H7 (cell line): Measurements from ENCODE around the gene PSME4. TPM values are rescaled to one million over a fixed set of nuclear protein-coding genes. Genes with fewer than 3 reads are reported as not detected.
A peak's percentile ranks its signal among the peaks of the same experiment; 100 is the strongest.

ENCODE experiments used
- DNase-seq: peaks from one replicate; pipeline ENCODE4 v3.0.0; 2012
- H3K27me3 ChIP-seq: 2 replicates; pipeline ENCODE4 v1.6.0; 2011; ENCODE audit warnings: mild to moderate bottlenecking, low read length; ENCODE audit not compliant: control insufficient read depth, insufficient read depth
- H3K36me3 ChIP-seq: replicated peaks from 2 replicates; pipeline ENCODE4 v1.5.1; 2011; ENCODE audit warnings: low read length; ENCODE audit not compliant: control insufficient read depth, insufficient read depth
- H3K4me3 ChIP-seq: 2 replicates; pipeline ENCODE4 v1.5.1; 2011; ENCODE audit warnings: low read depth, mild to moderate bottlenecking, control low read depth, low read length, moderate library complexity; ENCODE audit not compliant: insufficient read depth
- total RNA-seq: library from RNA; depleted of rRNA; stranded (reverse); fragments of >200 nt; shearing (Covaris generic); gene quantifications from 2 replicates; pipeline ENCODE4 v1.2.3, GENCODE V29; 2014; rRNA removed

PSME4 gene, protein sequence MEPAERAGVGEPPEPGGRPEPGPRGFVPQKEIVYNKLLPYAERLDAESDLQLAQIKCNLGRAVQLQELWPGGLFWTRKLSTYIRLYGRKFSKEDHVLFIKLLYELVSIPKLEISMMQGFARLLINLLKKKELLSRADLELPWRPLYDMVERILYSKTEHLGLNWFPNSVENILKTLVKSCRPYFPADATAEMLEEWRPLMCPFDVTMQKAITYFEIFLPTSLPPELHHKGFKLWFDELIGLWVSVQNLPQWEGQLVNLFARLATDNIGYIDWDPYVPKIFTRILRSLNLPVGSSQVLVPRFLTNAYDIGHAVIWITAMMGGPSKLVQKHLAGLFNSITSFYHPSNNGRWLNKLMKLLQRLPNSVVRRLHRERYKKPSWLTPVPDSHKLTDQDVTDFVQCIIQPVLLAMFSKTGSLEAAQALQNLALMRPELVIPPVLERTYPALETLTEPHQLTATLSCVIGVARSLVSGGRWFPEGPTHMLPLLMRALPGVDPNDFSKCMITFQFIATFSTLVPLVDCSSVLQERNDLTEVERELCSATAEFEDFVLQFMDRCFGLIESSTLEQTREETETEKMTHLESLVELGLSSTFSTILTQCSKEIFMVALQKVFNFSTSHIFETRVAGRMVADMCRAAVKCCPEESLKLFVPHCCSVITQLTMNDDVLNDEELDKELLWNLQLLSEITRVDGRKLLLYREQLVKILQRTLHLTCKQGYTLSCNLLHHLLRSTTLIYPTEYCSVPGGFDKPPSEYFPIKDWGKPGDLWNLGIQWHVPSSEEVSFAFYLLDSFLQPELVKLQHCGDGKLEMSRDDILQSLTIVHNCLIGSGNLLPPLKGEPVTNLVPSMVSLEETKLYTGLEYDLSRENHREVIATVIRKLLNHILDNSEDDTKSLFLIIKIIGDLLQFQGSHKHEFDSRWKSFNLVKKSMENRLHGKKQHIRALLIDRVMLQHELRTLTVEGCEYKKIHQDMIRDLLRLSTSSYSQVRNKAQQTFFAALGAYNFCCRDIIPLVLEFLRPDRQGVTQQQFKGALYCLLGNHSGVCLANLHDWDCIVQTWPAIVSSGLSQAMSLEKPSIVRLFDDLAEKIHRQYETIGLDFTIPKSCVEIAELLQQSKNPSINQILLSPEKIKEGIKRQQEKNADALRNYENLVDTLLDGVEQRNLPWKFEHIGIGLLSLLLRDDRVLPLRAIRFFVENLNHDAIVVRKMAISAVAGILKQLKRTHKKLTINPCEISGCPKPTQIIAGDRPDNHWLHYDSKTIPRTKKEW (N-terminal part only)
- 57.9 and 71.4 TPM in 2 replicates for total RNA-seq

DNA sequence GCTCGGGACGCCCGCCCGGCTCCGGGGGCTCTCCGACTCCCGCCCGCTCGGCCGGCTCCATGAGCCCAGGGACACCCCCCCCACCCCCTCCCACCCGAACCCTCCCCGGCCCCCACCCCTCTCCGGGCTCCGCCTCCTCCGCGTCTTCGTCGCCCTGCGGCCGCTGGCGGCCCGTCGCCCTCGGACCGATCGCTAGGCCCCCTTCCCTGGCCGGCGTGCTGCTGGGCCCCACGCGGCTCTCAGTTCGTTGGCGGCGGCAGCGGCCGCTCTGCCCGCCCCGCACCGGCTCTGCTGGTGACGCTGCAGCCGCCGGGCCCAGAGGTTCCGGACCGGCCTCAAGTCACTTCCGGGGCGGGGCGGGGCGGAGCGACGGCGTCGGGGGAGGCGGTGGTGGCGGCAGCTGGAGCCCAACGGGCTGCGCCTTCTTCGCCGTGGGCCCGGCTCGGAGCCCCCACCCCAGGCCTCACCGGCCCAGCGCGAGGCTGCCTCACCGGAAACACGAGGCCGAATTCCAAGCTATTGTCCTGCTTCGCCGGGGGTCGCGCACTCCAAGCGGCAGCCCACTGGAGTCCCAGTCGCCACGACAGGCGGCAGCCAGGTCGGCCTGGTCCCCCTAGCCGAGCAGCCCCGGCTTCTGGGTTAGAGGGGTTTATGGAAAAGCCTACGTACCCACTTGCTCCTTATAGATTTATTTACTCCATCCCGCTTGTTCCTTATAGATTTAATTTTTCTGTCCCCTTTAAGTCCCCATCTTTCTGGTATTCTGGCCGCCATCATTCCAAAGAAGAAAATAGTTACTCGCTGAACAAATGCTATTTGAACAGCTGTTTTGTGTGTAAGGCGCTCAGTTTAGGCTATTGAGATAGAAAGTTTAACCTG lies at the start of gene PSME4:
Gene PSME4, minus strand, starts transcription at position 270 of the 879 bp plus-strand sequence. Its CDS starts 209 bp downstream, at position 61.
- Histone ChIP-seq H3K27me3 (no peaks in the 10 kb centered on the region), H3K36me3 (peaks cover 2% of the 10 kb centered on the region; the same call in 1 of the 2 replicates), H3K4me3 (peak within 1 kb of the TSS; percentile 92)
- DNase-seq, result peak; percentile 97

DNA sequence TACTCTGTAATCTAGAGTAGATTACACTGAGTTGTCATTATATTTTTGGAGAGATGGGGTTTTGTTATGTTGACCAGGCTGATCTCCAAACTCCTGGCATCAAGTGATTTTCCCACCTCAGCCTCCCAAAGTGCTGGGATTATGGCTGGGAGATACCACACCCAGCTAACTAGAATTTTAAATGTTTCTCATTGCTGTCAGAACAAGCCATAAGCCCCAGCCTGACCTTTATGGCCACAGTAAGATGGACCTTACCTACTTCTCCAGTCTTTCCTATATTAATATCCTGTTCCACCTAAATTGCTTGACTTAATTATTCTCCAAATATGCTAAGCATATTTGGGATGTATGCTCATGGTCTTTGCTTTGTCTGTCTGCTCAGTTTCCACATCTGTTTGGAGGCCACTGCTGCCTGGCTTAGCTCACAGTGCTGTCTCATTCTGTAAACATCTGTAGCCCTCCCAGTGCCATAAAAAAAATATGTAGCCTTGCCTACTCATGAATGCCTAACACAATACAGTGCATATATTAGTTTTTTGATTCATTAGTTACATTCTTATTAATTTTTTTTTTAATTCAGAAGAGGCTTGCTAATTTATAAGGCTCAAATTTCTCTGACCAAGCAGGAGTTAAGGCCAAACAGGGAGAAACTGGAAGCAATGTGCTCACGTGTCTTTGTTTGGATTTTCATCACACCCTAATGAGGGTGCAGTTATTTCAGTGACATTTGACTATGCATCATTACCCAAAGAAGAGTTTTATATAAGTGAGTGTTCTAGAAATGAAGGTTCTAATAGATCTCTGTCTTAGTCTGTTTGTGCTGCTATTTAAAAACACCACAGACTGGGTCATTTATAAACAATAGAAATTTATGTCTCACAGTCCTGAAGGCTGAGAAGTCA lies 45.3 kb upstream of the PSME4 start:
- DNase-seq, result no peak
- Histone ChIP-seq H3K4me3 (no peak overlapping the region), H3K36me3 (no peaks in the 10 kb centered on the region), H3K27me3 (no peaks in the 10 kb centered on the region)

DNA sequence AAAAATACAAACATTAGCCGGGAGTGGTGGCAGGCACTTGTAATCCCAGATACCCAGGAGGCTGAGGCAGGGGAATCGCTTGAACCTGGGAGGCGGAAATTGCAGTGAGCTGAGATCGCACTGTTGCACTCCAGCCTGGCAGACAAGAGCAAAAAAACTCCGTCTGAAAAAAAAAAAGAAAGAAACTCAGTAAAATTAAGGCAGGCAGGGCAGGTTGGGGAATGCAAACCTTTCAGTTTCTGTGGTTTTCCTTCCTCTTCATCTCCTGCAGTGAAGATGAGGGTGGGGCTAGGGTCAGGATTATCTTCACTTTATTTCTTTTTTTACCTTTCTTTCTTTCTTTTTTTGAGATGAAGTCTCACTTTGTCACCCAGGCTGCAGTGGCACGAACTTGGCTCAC lies 43.2 kb upstream of the PSME4 start:
- no peak for DNase-seq
- no peaks in the 10 kb centered on the region for H3K27me3 ChIP-seq
- H3K36me3 ChIP-seq, result no peaks in the 10 kb centered on the region
- H3K4me3 ChIP-seq, result no peak overlapping the region

DNA sequence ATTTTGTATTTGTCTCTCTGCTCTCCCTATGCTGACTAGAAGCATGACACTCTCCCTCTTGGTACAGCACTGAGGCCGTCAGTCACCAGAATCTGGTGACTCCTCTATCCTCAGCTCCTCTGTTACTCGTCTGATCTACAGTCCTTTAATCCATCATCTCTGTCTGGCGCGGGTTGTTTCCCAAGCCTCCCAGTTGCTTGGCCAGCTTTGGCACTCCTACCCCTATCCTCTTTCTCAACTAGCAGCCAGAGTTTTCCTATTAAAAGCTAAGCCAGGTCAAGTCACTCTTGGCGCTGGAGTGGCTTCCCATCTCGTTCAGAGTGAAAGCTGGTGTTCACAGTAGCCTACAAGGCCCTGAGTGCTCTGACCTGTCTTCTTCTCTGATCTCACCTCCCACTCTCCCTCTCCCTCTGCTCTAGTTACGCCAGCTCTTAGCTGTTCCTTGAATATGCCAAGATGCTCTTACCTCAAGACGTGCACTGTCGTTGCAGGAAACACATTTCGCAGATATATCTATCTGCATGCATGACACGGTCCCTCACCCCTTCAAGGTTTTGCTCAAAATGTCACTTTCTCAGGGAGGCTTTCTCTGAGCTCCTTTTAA lies 41.8 kb upstream of the PSME4 start:
- no peak for DNase-seq
- Histone ChIP-seq H3K27me3 (no peaks in the 10 kb centered on the region), H3K36me3 (no peaks in the 10 kb centered on the region), H3K4me3 (no peak overlapping the region)

DNA sequence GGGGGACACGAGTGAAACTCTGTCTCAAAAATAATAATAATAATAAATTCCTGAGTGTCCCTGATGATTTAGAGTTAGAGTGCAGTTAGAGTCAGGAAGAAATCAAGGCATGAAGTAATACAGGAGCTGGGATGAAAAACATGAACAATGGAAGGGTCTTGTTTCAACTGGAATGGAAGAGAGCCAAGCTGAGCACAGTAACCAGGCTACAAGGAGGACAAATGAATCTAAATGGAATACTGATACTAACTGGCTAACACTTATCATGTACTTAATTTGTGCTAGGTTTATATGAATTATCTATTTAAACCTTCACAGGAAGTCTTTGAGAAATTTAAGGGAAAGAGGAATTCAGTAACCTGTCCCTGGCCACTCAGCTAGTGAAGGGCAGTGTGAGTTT lies 38.8 kb upstream of the PSME4 start:
- Histone ChIP-seq H3K27me3 (no peaks in the 10 kb centered on the region), H3K36me3 (no peaks in the 10 kb centered on the region), H3K4me3 (no peak overlapping the region)
- DNase-seq, result no peak

DNA sequence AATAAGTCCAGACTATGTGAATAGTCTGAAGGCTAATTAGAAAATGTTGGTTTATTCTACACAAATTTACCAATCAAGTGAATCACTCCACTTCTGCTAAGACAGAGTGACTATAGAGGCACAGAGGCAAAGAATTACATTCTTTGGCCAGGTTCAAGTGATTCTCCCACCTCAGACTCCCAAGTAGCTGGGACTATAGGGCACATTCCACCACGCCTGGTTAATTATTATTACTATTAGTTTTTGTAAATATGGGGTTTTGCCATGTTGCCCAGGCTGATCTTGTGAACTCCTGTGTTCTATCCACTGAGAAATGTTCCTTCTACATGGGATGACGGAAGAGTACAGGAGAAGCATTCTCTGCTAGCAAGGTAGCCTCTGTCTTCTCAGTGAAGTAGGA lies 37.6 kb upstream of the PSME4 start:
- DNase-seq, result no peak
- H3K4me3 ChIP-seq, result no peak overlapping the region
- no peaks in the 10 kb centered on the region for H3K36me3 ChIP-seq
- H3K27me3 ChIP-seq, result no peaks in the 10 kb centered on the region

DNA sequence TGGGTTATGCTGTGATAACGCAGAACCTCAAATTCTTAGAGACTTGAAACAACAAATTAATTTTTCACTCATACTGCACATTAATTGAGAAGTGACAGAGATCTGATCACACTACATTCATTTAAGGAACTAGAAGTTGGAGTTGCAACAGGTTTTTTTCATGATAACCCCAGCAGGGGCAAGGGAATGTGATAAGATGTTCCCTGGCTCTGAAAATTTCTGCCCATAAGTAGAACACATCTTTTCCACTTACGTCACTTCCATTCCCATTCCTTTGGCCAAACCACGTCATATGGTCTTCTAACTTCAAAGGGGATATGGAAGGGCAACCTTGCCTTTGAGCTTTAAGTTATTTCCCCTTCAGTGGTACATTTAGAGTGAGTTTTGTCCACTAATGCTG lies 29.7 kb upstream of the PSME4 start:
- Histone ChIP-seq H3K36me3 (no peaks in the 10 kb centered on the region), H3K27me3 (no peaks in the 10 kb centered on the region), H3K4me3 (no peak overlapping the region)
- DNase-seq, result no peak

DNA sequence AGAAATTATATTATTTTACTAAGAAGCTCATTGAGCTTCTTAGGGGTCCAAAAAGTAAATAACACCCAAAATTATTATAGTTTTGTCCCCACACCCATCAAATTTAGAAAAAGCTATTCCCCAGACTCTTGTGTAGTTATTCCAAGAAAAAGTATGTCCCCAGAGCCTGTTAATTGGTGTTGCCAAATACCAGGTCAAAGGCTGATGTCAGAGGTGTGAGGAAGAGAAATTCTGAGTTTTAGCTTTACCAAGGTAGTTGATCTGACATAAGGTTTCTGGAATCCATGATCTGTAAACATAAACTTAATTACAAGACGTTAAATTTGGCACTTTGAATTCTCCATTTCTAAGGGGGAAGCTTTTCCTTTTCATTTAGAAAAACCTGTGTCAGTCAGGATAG lies 29.3 kb upstream of the PSME4 start:
- Histone ChIP-seq H3K27me3 (no peaks in the 10 kb centered on the region), H3K36me3 (no peaks in the 10 kb centered on the region), H3K4me3 (no peak overlapping the region)
- no peak for DNase-seq

DNA sequence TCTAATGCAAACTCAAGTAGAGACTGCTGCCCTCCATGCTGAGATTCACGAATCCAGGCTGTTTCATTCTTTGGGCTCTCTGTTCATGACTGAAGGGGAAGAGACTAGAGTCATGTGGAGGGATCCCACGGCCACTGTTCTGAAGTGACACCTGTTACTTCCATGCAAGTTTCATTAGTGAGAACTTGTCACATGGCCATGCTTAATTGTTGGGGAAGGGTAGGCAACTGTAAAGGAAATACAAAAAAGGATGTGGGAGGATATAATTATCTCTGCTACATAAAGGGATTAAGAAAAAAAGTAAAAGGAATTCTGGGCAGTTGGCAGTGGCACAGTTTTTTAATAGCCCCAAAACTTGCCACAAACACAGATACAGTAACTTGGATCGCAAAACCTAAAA lies 28.0 kb upstream of the PSME4 start:
- no peaks in the 10 kb centered on the region for H3K36me3 ChIP-seq
- DNase-seq, result no peak

DNA sequence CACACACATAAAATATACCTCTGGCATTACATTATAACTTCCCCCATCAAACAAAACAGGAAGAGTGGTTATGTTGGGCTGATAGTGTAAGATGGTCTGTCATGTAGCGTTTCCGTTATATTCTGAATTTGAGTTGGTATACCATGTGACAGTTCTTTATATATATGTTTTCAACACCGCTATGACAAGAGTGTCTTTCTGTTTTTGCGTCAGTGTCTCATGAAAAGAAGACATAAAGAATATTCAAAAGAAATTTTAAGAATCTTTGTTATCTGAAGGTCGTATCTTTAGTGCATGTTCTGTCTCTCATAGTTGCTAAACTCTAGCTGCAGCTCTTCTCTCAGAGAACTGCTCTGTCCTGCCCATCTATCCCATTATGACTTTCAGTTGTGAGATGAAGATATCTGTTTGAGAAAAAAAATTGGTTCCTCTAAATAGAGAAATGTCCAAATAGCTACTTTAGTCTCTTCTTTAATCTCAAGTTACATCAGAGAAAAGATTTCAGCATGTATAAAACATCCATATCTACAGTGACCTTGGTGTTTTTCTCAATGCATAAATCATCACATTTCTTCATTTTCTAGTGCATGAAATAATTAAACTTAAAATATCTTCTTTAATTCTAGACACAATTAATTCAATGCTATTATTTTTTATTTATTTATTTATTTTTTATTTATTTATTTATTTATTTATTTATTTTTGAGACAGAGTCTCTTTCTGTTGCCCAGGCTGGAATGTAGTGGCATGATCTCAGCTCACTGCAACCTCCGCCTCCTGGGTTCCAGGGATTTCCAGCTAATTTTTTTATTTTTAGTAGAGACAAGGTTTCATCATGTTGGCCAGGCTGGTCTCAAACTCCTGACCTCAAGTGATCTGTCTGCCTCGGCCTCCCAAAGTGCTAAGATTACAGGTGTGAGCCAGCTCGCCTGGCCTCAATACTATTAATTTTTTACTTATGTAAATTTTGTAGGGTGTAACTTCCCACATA lies 24.3 kb upstream of the PSME4 start:
- no peaks in the 10 kb centered on the region for H3K36me3 ChIP-seq
- H3K4me3 ChIP-seq, result no peak overlapping the region
- no peaks in the 10 kb centered on the region for H3K27me3 ChIP-seq
- no peak for DNase-seq

More for the DNA sequence above, 28.0 kb upstream of the PSME4 start:
- Histone ChIP-seq H3K27me3 (no peaks in the 10 kb centered on the region), H3K4me3 (no peak overlapping the region)

DNA sequence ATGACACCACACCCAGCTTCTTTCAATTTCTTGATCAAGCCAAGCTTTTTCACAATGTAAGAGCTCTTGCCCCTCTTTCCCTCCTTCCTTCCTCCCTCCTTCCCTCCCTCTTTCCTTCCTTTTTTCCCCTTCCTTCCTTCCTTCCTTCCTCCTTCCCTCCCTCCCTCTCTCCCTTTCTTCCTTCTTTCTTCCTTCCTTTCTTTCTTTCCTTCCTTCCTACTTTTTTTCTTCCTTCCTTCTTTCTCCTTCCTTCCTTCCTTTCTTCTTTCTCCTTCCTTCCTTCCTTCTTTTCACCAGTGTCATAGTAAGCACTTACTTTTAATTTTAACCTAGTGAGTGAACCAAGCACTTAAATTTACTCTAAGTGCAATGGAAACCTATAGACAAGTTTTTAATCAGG lies 21.2 kb upstream of the PSME4 start:
- DNase-seq, result no peak
- Histone ChIP-seq H3K4me3 (no peak overlapping the region), H3K36me3 (no peaks in the 10 kb centered on the region), H3K27me3 (no peaks in the 10 kb centered on the region)
